Stimulated activated CD8-positive, alpha-beta memory T cell treated with anti-CD3 and anti-CD28 coated beads, Interleukin-15, amount 100 ng/mL, for 4 hours (primary cell): ENCODE measurements around the gene FGF14.

Experiments
- DNase-seq, 2 donors: peaks; one replicate each; pipeline ENCODE4 v3.0.0-alpha.2; 2020; ENCODE audit warnings: low read depth in 2 of 2

The FGF14 gene

DNA sequence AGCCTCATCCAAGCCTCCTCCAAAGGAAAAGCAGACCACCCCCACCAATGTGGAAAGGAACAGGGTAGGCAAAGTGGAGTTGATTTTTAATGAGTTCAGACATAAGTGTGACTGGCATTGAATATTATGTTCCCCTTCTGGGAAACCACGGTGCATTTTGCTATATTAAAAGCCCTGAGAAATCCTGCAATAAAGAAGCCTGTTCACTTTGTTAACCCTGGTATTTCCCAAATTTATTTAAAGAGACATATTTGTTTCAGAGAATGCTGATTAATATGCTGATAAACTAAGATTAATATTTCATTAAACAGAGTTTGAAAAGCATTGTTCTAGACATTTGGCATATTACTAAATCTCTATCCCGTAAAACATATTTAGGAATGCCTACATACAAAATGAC lies 151.4 kb downstream of the FGF14 start:
- no peak for DNase-seq

DNA sequence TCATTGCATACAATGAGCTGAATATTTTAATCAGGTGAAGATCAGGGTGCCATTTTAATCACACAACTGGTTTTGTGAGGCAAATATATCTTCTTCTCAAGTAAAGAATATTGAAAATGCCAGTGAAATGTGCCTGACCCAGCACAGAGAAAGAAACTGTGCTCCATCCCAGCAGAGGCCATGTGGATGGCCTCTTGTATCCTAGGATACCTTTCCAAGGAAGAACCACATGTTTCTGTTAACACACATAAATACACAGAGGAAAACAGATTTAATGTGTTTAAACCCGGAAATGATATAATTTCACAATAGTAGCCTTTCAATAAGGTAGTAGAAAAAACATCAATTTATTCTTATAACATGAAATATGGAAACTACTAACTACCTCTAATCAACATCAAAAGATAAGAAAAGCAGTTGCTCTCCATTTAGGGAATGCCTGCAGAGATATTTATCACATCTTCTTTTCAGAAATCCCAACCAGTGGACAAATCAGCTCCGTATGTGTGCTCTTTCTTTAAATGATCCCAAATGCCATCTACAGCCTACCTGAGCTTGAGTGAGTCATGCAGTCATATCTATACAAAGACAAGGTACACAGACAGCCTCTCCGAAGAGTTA lies 157.1 kb downstream of the FGF14 start:
- DNase-seq, result no peak

DNA sequence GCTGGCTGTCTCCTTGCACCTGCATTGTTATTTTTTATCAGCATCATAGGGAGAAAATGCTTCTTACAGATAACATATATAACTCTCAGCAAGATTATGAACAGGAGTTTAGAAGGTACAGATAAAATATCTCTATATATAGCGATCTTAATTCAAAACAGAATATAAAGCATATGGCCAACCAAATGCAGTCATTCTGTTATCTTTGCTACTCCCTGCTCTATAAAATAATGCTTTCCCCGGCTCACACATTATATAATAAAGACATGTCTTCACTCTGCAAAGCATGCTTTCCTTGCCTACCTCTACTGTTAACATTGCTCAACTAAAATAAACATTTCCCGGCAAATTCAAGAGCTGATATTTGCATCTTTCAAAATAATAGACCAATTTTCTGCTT lies 161.7 kb downstream of the FGF14 start:
- DNase-seq, result no peak

DNA sequence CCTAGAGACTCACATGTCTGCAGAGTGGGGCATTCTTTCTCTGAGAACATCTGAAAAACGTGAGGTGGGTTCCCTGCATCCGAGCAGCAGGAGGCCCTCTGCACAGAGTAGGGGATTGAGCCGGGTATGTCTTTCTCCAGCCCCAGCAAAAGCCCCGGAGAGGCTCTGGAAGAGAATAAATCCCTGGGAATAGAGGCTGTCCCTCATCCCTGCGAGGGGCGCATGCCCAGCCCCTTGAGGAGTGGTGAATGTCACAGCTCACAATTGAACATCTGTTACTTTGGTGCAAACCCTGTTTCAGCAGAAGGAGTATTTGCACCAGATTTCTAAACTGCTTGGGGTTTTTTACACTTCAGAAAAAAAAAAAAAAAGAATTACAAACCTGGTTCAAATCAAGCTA lies 164.6 kb downstream of the FGF14 start:
- DNase-seq, result no peak

DNA sequence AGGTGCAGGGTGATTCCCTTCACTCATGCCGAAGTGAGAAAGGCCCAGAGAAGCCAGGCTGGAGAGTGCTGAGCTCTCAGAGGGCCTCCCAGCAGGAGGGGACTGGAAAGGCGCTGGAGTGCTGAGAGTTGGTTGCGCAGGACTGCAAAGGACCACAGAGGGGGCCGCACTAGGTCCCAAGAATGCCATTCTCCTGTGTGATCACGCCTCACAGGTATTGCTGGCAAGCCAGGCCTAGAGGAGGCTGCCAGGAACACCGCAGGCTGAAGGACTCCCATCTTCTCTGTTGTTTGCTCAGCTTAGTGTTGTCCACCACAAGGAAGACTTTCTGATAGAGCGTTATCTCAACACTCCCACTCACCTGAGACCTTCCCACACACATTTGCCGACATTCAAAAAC lies 165.0 kb downstream of the FGF14 start:
- DNase-seq, result no peak

DNA sequence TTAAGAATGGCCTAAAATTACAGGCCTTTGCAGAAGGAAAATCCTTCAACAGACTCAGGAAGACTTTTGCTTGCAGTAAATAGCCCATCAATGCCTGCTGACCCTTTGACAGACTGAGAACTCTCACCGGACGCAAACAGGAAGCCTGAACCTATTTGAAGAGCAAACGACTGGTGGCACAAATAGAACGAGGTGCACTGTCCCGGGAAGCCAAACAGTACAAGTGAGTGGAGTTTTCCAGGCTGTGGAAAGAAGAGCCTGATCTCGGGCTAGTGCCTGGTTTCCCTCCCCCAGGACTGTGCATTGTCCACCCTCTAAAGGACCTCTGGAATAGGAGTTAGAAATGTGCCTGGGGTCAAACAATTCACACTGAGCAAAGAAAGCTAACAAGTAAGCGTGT lies 165.5 kb downstream of the FGF14 start:
- DNase-seq, result no peak

DNA sequence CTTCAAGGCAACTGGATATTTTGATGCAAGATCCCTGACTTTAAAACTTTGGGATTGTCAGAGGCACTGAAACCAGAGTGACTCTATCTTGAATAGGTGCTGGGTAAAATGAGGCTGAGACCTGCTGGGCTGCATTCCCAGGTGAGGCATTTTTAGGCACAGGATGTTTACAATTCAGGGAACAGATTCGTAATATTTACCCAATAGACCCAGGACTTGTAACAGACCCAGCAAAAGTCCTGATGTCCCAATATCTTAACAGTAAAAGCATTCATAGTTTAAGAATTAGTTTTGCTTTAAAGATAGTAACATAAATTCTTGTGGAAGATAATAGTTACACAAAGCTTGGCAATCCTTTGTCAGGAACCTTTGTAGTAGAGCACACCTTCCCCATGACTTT lies 166.2 kb downstream of the FGF14 start:
- no peak for DNase-seq

DNA sequence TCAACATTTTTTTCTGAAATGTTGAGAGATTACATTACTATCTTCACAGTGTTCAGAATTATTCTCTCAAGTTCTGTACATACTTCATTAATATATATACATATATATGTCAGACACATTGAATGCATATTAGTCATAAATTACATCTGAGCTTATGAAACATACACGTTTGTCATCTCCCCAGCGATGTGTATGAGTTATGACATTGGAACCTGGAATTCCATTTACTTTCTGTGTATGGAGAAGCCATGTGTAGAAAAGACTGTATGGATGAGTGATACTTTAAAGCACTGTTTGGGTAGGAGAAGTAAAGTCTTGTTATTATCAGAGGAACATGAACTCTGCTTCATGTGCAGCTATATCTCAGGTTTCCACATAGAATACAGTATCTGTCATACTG lies 167.2 kb downstream of the FGF14 start:
- no peak for DNase-seq

DNA sequence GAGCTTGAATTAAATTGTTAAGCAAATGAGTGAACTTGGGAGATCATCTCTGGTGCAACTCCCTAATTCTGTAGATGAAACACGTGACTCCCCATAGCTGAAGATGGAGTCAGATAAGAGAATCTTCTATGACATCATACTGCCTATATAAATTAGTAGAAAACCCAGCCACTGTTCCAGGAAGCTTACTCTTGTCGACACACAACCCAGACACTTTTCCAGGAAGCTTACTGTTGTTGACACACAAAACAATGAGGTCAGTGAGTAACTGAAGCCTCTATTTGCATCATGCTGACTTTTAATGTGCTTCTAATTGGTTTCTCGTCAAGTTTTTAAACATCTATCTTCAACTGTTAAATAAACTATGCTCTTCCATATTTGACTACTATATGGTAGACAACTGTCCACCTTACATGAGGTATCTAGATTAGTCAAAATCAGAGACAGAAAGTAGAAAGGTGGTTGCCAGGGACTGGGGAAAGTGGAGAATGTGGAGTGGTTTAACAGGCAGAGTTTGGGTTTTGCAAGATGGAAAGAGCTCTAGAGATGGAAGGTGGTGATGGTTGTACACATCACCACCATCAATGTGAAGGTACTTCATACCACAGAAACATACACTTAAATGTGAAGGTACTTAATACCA lies 168.2 kb downstream of the FGF14 start:
- no peak for DNase-seq

DNA sequence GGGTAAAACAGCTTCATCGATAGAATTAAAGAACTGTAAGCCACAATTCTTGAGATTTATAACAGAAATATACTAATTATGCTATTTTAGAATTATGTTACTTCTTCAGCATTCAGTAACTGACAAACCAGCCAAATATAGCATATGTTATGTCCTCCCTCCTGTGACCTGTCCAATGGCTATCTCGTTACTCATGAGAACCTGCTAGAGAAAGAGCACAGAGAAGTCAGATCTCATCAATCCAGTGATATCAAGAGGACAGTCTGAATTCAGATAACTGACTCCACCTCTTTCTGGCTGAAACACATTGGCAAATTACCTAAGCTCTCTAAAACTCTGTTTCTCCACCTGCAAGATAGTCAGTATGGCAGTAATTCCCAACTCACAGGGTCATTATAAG lies 170.4 kb downstream of the FGF14 start:
- no peak for DNase-seq

DNA sequence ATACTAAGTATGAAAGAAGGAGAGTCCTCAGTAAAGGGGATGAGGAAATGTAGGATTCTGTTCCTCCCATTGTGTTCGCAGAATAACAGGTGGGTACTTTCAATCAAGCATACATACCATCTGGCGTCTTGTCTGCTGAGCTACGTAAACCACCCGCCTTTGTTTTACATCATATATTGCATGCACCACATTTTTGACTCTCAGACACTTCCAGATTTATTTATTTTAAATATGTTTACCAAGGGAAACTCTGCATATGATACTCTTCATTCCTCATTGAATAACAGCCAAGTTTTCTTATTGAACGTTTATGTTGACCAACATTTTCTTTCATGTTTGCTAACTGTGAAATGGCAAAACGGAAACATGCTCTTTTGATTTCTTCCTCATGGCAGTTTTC lies 174.1 kb downstream of the FGF14 start:
- no peak for DNase-seq

DNA sequence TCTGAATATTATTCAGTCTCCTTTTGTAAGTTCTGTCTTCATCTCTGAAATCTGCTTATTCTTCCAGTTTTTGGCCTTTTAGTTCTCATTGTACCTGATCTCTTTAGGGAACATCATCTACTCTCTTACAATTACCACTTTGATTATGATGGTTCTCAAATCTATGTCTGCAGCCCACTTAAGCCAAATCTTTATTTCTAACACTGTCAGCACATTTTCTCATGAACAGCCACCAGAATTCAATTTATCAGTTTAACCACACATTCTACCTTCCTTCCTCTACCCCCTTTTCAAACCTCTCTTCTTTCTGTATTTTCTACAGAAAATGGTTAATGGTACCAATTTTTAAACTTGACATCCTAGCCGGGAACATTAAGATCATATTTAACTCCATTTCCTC lies 175.3 kb downstream of the FGF14 start:
- no peak for DNase-seq

DNA sequence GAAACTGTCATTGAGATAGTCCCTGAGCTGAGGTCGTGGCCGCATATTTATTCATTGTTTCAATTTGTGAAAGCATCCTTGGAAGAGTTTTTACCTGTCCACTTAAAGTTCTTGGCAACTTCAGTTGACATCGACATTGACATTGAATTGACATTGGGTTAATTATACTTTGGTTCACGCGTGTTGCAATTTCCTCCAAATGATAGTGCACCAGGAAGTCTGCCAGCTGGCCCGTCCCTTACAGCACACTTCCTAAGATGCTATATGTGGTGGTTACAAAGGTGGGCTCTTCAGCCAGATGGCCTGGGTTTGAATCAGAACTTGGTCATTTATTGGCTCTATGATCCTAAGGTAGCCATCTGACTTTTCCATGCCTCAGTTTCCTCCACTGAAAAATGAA lies 176.0 kb downstream of the FGF14 start:
- no peak for DNase-seq

DNA sequence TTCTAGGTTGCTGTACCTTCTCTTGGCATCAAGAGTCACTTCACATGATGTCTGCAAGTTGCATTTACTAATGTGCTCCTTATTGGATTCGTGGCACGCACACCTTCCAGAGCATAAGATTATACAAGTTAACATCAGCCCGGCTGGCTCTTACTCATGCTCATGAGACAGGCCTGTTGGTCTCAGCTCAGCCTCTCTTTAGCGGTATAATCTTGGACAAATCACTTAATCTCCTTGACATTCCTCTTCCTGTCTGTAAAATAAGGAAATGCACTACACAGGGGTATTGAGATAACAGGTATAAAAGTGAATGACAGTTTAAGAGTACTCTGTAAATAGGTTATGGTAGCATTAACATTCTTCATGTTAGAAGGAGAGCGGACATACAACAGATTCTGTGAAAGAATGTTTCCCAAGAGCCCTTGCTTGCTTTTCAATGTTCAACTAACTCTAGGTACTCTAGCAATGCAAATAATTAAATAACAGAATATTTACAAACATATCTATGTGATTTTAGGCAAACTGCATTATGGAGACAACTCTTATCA lies 181.1 kb downstream of the FGF14 start:
- no peak for DNase-seq

DNA sequence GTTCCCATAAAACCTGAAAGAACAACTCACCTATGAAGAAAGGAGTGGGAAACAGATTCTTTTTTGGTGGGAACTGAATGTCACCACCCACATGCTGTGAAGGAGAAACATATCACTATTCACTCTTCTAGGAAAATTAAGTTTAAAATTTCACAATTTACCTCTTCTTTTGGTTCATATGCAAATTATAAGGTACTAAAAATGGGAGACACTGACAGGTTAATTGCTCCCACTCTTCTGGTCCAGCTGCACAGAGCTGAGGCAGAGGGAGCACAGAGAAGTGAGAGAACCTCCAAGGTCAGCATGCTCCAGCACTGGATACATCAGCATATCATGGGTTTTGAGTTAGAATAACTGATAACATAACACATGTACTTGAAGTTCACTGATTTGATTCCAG lies 186.9 kb downstream of the FGF14 start:
- DNase-seq, result no peak

DNA sequence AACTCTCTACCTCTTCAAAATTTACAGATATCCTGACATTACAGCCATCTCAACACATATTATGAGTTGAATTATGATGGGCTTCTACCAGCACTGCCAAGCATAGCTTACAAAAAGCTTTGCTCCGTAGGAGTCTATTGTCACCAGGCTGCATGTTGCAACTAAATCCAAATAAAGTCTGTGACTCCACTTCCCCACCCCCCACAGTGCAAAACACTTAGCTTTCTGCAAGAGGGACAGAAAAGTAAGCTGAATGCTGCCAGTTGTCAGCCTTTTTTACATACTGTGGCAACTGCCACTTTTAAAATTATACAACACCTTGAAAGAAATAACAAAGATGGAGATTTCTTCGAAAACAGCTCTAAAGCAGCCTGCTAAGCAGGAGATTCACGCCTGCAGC lies 189.1 kb downstream of the FGF14 start:
- no peak for DNase-seq

DNA sequence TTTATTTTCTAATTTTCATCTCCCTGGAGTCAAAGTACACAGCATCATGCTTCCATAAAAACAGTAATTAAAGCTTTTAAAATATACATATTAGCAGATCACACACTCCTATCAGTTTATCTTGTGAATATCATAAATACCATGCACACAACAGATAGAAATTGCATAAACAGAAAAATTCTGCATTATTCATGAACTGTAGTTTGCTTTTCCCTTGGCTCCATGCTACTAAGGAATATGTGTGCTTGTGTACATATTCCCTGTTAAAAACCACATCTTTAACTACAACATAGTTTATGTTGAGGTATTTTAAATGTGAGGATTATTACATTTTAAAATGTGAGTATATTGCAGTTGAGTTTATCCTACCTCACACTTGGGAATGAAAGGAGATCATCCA lies 193.5 kb downstream of the FGF14 start:
- DNase-seq, result no peak

DNA sequence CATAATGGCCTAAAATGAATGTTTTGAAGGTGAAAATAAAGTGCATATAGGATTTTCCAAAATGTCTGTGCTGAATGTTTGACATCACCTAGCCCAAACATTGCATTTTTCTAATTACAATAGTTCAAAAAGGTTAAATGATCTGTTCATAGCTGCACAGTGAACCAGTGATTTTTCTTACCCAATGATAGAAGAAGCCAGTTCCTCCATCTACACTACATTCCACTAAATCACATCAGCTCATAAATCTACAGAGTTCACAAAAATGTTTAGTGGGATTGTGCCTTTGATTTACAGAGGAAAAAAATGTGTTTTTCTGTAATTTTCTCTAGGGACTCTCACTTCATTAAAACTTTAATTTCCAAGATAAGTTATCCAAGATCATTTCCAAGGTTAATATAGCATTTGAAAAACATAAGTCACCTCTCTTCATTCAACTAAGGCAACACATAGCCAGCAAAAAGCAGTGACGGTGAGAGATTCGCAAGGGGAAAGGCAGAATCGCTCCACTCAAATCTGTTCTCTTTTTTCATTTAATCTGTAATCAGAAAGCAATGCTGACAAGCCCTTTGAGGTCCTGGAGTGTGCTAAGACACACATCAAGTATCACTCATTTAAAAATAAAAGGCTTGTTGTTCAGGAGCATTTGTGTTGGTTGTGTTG lies 194.0 kb downstream of the FGF14 start:
- DNase-seq, result no peak

DNA sequence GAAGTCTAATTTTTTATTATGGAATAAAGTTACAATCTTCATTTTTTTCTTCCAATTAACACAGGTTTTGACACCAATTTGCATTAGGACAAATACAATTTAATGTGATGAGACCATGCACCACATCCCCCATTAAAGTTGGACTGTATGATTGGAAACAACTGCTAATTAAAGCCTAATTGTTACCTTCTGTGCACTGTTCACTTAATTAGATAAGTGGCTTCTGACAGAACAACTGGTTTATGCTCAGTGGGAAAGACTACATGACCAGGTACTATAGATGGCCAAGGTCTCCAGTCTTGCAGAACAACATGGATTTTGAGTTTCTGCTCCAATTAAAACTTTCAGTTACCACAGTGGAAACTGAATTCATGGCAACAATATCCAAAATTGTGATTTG lies 198.1 kb downstream of the FGF14 start:
- no peak for DNase-seq

DNA sequence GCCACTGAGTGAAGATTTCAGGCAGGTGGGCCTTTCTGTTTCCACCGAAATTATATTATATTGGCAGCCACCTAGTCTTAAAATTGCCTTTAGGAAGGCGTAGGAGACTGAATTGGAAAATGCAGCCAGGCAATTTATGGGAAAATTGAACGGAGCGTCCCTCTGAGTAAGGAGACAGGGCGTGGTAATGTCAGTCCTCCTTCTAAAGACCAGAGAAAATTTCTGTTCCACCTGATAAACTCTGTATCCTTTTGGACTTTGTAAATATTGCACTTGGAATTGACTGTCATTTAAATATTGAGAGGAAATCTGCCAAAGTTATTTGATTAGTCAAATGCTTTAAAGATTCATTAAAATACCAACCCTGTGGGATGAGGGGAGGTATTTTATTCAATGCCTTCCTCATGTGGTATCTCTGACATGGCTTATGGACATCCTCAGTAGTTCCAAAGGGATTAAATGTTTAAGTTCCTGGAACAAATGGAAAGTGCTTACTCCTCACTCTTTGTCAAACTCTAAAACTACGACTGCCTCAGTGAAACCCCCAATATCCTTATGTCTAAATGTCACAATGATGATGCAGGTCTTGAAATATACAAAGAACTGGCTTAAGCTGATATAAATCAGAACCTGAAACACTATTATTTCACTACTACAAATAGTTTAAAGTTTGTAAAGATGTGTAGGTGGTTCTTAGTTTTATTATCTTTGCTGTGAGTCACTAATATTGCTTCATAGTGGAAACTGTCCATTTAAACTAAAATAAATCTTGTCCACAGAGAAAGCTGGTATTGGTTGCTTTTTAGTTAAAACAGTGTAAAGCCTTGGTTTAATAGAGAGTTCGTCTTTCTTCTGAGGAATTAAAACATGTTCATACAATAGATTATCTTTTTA lies 203.2 kb downstream of the FGF14 start:
- no peak for DNase-seq

DNA sequence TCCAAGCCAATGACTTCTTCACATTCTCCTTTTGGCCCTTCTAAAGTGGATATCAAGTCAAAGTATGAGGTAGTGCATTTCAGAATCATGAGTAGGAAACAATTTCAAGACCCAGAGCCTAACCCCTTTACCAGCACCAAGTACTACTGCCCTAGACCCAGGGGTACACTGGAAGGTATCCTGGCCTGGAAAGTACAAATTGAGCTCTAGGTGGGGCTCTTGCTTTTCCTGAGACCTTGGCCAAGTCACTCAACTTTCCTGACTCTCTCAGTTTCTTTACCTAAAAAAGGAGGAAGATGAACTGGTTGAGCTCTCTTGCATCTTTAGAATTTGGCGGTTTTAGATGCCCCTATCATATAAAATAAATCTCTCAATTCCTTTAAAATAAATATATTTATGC lies 204.7 kb downstream of the FGF14 start:
- no peak for DNase-seq
